A673 (cell line): ENCODE measurements around the gene EMILIN2. TPM values are rescaled to one million over a fixed set of nuclear protein-coding genes. Genes with fewer than 3 reads are reported as not detected.

Experiments
- BruUV-seq: library from RNA; stranded (reverse); fragments of 400-500 nt; replicated peaks from 2 replicates; lab custom pipeline; 2021; lab: Mats Ljungman, UMichigan
- CTCF ChIA-PET: fragments of 300-600 bp; sonication (Branson Sonifier 250); formaldehyde crosslinking; loops from one replicate; lab custom pipeline; 2022; ENCODE audit warnings: antibody characterized with exemption; lab: Charles Lee
- POLR2A ChIA-PET: fragments of 300-600 bp; sonication (Branson Sonifier 250); formaldehyde crosslinking; loops from one replicate; lab custom pipeline; 2022; ENCODE audit warnings: antibody characterized with exemption; ENCODE audit not compliant: low non-redundant PET; lab: Charles Lee
- DNase-seq: peaks from one replicate; pipeline ENCODE4 v3.0.0-alpha.2; 2015; ENCODE audit warnings: low spot score
- H3K27ac ChIP-seq: fragments of 200-600 bp; sonication (generic); 2 replicates; pipeline ENCODE4 v1.5.1; 2016; ENCODE audit warnings: mixed run types, low read depth, mild to moderate bottlenecking, mixed read lengths, antibody characterized with exemption, low read length; ENCODE audit not compliant: poor library complexity, severe bottlenecking
- H3K27me3 ChIP-seq: fragments of 200-600 bp; sonication (generic); replicated peaks from 2 replicates; pipeline ENCODE4 v1.6.1; 2017; ENCODE audit warnings: mixed run types, low read depth, mild to moderate bottlenecking, mixed read lengths, antibody characterized with exemption, low read length; ENCODE audit not compliant: insufficient read depth, poor library complexity
- H3K36me3 ChIP-seq: fragments of 200-600 bp; sonication (generic); 2 replicates; pipeline ENCODE4 v1.6.1; 2016; ENCODE audit warnings: mixed run types, mild to moderate bottlenecking, mixed read lengths, antibody characterized with exemption, low read length; ENCODE audit not compliant: insufficient read depth, poor library complexity, severe bottlenecking
- H3K4me1 ChIP-seq: fragments of 200-600 bp; sonication (generic); 2 replicates; pipeline ENCODE4 v1.6.1; 2017; ENCODE audit warnings: mixed run types, mild to moderate bottlenecking, mixed read lengths, antibody characterized with exemption, low read length; ENCODE audit not compliant: insufficient read depth, poor library complexity, severe bottlenecking
- H3K4me3 ChIP-seq: fragments of 200-600 bp; sonication (generic); 2 replicates; pipeline ENCODE4 v1.5.1; 2016; ENCODE audit warnings: low read depth, mixed run types, mild to moderate bottlenecking, mixed read lengths, low read length; ENCODE audit not compliant: poor library complexity, severe bottlenecking
- H3K9me3 ChIP-seq: fragments of 200-600 bp; sonication (generic); 2 replicates; pipeline ENCODE4 v1.6.1; 2016; ENCODE audit warnings: mixed run types, low read depth, mild to moderate bottlenecking, mixed read lengths, antibody characterized with exemption, low read length; ENCODE audit not compliant: poor library complexity, severe bottlenecking
- CTCF ChIP-seq: fragments of 300-800, 200-600 bp; sonication (generic); conservative IDR thresholded peaks from 2 replicates; pipeline ENCODE4 v1.5.1; 2017; ENCODE audit warnings: low read depth, mild to moderate bottlenecking, antibody characterized with exemption, low read length, moderate library complexity, mixed read lengths
- EZH2 ChIP-seq: fragments of 200-600 bp; sonication (generic); IDR thresholded peaks from 2 replicates; pipeline ENCODE4 v1.6.1; 2017; ENCODE audit warnings: borderline replicate concordance, low read depth, mild to moderate bottlenecking, mixed read lengths, antibody characterized with exemption, low read length; ENCODE audit not compliant: poor library complexity, severe bottlenecking
- intact Hi-C: fragments of 100-400 bp; cut with micrococcal nuclease; formaldehyde crosslinking; loops from one replicate; pipeline ENCODE4 v1.10.0; 2022; ENCODE audit not compliant: unreplicated experiment
- total RNA-seq: library from RNA; stranded (reverse); gene quantifications from 2 replicates; pipeline ENCODE4 v1.2.3, GENCODE V29; 2021

Gene EMILIN2
- total RNA-seq, 1 experiment from 2014 or later: 23.4 TPM

- Histone ChIP-seq H3K9me3 (no peaks in the 10 kb centered on the region), H3K4me3 (no peak overlapping the region), H3K36me3 (no peaks in the 10 kb centered on the region), H3K4me1 (peaks cover 7% of the 10 kb centered on the region), H3K27me3 (no peaks in the 10 kb centered on the region), H3K27ac (no peak overlapping the region)
- DNase-seq: peak; percentile 63
- intact Hi-C loops: loop anchor here (10.0 kb wide), 1 partner anchor 248 kb away; the partner anchor contains the start of gene SMCHD1
- BruUV-seq: no TSS peak
- ChIA-PET CTCF (no interaction called here), POLR2A (no interaction called here)
- TF ChIP-seq CTCF: no peak
- TF ChIP-seq EZH2: no peak
Measured at GRCh38 chr18:2903006-2903405, 56.2 kb downstream of the EMILIN2 start.

- H3K4me3 ChIP-seq: peak overlapping the region; percentile 79
- H3K27ac ChIP-seq: peak overlapping the region; percentile 83
- H3K36me3 ChIP-seq: peaks cover 9% of the 10 kb centered on the region
- H3K9me3 ChIP-seq: no peaks in the 10 kb centered on the region
- TF ChIP-seq CTCF: no peak
- TF ChIP-seq EZH2: no peak
- POLR2A ChIA-PET: interaction anchor here (0.6 kb wide), 1 partner anchor 421 kb away, joined by 4 read pairs; no protein-coding TSS in a partner anchor
- no peaks in the 10 kb centered on the region for H3K4me1 ChIP-seq
- intact Hi-C loops: loop anchor here (10.0 kb wide), 1 partner anchor 251 kb away; the partner anchor contains the start of gene SMCHD1
- no peaks in the 10 kb centered on the region for H3K27me3 ChIP-seq
- TSS peak; percentile 26 for BruUV-seq
- CTCF ChIA-PET: no interaction called here
- DNase-seq: peak; percentile 89
Measured at GRCh38 chr18:2905854-2906703, 59.3 kb downstream of the EMILIN2 start.

- H3K4me3 ChIP-seq: peak overlapping the region; percentile 79
- peak; percentile 63 for DNase-seq
- ChIA-PET CTCF (no interaction called here), POLR2A (no interaction called here)
- H3K27ac ChIP-seq: peak overlapping the region; percentile 83
- BruUV-seq: no TSS peak
- intact Hi-C loops: loop anchor here (10.0 kb wide), 1 partner anchor 252 kb away; the partner anchor contains the start of gene SMCHD1
- H3K36me3 ChIP-seq: peaks cover 16% of the 10 kb centered on the region
- H3K9me3 ChIP-seq: no peaks in the 10 kb centered on the region
- no peaks in the 10 kb centered on the region for H3K27me3 ChIP-seq
- H3K4me1 ChIP-seq: no peaks in the 10 kb centered on the region
- peak; percentile 38 for TF ChIP-seq CTCF
- no peak for TF ChIP-seq EZH2
Measured at GRCh38 chr18:2906704-2907549, 60.1 kb downstream of the EMILIN2 start.
